HL-60 (cell line): ENCODE results near the gene TGFBI.

Experiments used
- GABPA ChIP-seq: IDR thresholded peaks from 2 replicates; pipeline ENCODE4 v1.6.1; 2012; ENCODE audit warnings: low read depth
- POLR2AphosphoS5 ChIP-seq: IDR thresholded peaks from 2 replicates; pipeline ENCODE4 v1.6.1; 2012; ENCODE audit warnings: low read depth
- SPI1 ChIP-seq: IDR thresholded peaks from 2 replicates; pipeline ENCODE4 v1.6.1; 2012; ENCODE audit warnings: low read depth, mild to moderate bottlenecking, borderline replicate concordance
- TF ChIP-seq, protein P1 (sequence below): IDR thresholded peaks from one replicate; pipeline ENCODE4 v1.5.1; 2011; ENCODE audit warnings: low read length, control low read depth, inconsistent platforms; ENCODE audit not compliant: insufficient read depth
- TF ChIP-seq, protein P2 (sequence below): IDR thresholded peaks from 2 replicates; pipeline ENCODE4 v1.6.1; 2012; ENCODE audit warnings: low read depth; ENCODE audit not compliant: insufficient replicate concordance

DNA sequence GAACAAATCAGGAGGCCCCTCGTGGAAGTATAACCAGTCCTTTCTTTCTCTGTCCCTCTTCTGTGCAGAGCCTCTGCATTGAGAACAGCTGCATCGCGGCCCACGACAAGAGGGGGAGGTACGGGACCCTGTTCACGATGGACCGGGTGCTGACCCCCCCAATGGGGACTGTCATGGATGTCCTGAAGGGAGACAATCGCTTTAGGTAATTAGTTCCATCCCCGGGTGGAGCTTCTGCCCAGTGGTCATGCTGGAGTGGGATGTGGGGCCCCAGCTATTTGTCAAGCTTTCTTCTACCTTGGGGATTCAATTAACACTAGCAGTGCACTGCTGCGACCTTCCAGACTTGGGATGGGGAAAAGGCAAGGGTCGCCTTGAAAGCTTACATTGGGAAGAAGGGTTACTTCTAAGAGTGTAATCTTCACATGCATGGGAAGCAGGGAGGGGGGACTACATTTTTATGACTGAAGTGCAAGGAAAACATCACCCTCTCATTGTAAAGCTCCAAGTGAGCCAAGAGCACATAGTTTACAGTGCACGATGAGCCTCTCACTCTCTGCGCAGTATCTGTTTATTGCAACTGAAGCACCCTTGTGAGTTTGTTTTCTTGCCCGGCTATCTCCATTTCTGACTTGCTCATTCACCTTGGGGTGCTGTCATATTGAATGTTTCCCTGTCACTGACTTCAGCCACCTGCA lies 27.0 kb downstream of the TGFBI start:
- TF ChIP-seq, protein P1, sequence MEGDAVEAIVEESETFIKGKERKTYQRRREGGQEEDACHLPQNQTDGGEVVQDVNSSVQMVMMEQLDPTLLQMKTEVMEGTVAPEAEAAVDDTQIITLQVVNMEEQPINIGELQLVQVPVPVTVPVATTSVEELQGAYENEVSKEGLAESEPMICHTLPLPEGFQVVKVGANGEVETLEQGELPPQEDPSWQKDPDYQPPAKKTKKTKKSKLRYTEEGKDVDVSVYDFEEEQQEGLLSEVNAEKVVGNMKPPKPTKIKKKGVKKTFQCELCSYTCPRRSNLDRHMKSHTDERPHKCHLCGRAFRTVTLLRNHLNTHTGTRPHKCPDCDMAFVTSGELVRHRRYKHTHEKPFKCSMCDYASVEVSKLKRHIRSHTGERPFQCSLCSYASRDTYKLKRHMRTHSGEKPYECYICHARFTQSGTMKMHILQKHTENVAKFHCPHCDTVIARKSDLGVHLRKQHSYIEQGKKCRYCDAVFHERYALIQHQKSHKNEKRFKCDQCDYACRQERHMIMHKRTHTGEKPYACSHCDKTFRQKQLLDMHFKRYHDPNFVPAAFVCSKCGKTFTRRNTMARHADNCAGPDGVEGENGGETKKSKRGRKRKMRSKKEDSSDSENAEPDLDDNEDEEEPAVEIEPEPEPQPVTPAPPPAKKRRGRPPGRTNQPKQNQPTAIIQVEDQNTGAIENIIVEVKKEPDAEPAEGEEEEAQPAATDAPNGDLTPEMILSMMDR = no peak
- TF ChIP-seq, protein P2, sequence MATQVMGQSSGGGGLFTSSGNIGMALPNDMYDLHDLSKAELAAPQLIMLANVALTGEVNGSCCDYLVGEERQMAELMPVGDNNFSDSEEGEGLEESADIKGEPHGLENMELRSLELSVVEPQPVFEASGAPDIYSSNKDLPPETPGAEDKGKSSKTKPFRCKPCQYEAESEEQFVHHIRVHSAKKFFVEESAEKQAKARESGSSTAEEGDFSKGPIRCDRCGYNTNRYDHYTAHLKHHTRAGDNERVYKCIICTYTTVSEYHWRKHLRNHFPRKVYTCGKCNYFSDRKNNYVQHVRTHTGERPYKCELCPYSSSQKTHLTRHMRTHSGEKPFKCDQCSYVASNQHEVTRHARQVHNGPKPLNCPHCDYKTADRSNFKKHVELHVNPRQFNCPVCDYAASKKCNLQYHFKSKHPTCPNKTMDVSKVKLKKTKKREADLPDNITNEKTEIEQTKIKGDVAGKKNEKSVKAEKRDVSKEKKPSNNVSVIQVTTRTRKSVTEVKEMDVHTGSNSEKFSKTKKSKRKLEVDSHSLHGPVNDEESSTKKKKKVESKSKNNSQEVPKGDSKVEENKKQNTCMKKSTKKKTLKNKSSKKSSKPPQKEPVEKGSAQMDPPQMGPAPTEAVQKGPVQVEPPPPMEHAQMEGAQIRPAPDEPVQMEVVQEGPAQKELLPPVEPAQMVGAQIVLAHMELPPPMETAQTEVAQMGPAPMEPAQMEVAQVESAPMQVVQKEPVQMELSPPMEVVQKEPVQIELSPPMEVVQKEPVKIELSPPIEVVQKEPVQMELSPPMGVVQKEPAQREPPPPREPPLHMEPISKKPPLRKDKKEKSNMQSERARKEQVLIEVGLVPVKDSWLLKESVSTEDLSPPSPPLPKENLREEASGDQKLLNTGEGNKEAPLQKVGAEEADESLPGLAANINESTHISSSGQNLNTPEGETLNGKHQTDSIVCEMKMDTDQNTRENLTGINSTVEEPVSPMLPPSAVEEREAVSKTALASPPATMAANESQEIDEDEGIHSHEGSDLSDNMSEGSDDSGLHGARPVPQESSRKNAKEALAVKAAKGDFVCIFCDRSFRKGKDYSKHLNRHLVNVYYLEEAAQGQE = no peak
- TF ChIP-seq POLR2AphosphoS5 (no peak), GABPA (no peak), SPI1 (no peak)
